ENCODE data around the gene PDE6G.
"Not testable (repeated sequence)": the region's sequence is repeated elsewhere in the genome, so short reads cannot be mapped to it uniquely, and the experiment has no call there.

PDE6G gene

GRCh38 chr17:81688616-81689015 lies 32.3 kb upstream of the PDE6G start:
- DNase-seq = no peak
- intact Hi-C loops (cut with DNase I) = no loop called here

GRCh38 chr17:81687770-81688541 lies 31.6 kb upstream of the PDE6G start:
- no peak for DNase-seq
- intact Hi-C loops (cut with DNase I) = no loop called here

- intact Hi-C loops (cut with DNase I) = no loop called here
- DNase-seq = no peak
Observed at GRCh38 chr17:81686614-81687013, 30.3 kb upstream of the PDE6G start.

GRCh38 chr17:81685108-81685507 lies 28.8 kb upstream of the PDE6G start:
- no peak for DNase-seq
- intact Hi-C loops (cut with DNase I) = no loop called here

- DNase-seq = no peak
- intact Hi-C loops (cut with DNase I) = loop anchor here (1.0 to 5.0 kb wide), 2 partner anchors 19 to 47 kb away; partner anchors contain the start of genes MRPL12, NPLOC4 and TSPAN10
Observed at GRCh38 chr17:81684442-81684911, 28.1 kb upstream of the PDE6G start.

- DNase-seq = peak; percentile 95 to 99 (median 96)
- intact Hi-C loops (cut with DNase I) = loop anchor here (1.0 to 5.0 kb wide), 2 partner anchors 19 to 47 kb away; partner anchors contain the start of genes MRPL12, NPLOC4 and TSPAN10
Observed at GRCh38 chr17:81683584-81684441, 27.5 kb upstream of the PDE6G start, which contains the start of the genes ARL16 and HGS. TSS of gene ARL16 (minus strand) at chr17:81683797. CDS start at chr17:81683753, 44 bp downstream. TSS of gene HGS (plus strand) at chr17:81684011. CDS start at chr17:81684067, 56 bp downstream.

- DNase-seq = peak in 1 of 10 donors; percentile 30
- intact Hi-C loops (cut with DNase I) = loop anchor here (5.0 kb wide), 1 partner anchor 46 kb away; the partner anchor contains the start of genes NPLOC4 and TSPAN10
Observed at GRCh38 chr17:81683208-81683583, 26.9 kb upstream of the PDE6G start.

- intact Hi-C loops (cut with DNase I) = loop anchor here (5.0 kb wide), 1 partner anchor 45 kb away; the partner anchor contains the start of genes NPLOC4 and TSPAN10
- DNase-seq = no peak
Observed at GRCh38 chr17:81682565-81683207, 26.3 kb upstream of the PDE6G start.

- intact Hi-C loops (cut with DNase I) = loop anchor here (5.0 kb wide), 1 partner anchor 44 kb away; the partner anchor contains the start of genes NPLOC4 and TSPAN10
- DNase-seq = no peak
Observed at GRCh38 chr17:81681672-81682071, 25.3 kb upstream of the PDE6G start.

GRCh38 chr17:81680150-81680549 lies 23.8 kb upstream of the PDE6G start:
- intact Hi-C loops (cut with DNase I) = loop anchor here (5.0 kb wide), 1 partner anchor 43 kb away; the partner anchor contains the start of genes NPLOC4 and TSPAN10
- DNase-seq = no peak

GRCh38 chr17:81676906-81677305 lies 20.6 kb upstream of the PDE6G start:
- no peak for DNase-seq
- intact Hi-C loops (cut with DNase I) = no loop called here

GRCh38 chr17:81675515-81676221 lies 19.3 kb upstream of the PDE6G start:
- intact Hi-C loops (cut with DNase I) = not testable (repeated sequence)
- peak in 8 of 10 donors; percentile 35 to 92 (median 48) for DNase-seq

- no peak for DNase-seq
- intact Hi-C loops (cut with DNase I) = no loop called here
Observed at GRCh38 chr17:81673561-81674258, 17.4 kb upstream of the PDE6G start.

- intact Hi-C loops (cut with DNase I) = no loop called here
- no peak for DNase-seq
Observed at GRCh38 chr17:81672954-81673353, 16.6 kb upstream of the PDE6G start.

- intact Hi-C loops (cut with DNase I) = no loop called here
- no peak for DNase-seq
Observed at GRCh38 chr17:81672504-81672903, 16.2 kb upstream of the PDE6G start.

- no peak for DNase-seq
- intact Hi-C loops (cut with DNase I) = loop anchor here (2.0 kb wide), 1 partner anchor 31 kb away; the partner anchor contains the start of genes NPLOC4 and TSPAN10
Observed at GRCh38 chr17:81667754-81668153, 11.4 kb upstream of the PDE6G start.

- intact Hi-C loops (cut with DNase I) = loop anchor here (2.0 kb wide), 1 partner anchor 30 kb away; the partner anchor contains the start of genes NPLOC4 and TSPAN10
- DNase-seq = peak; percentile 94 to 99 (median 98)
Observed at GRCh38 chr17:81666342-81667191, 10.2 kb upstream of the PDE6G start, which contains the start of the genes CCDC137 and OXLD1. TSS of gene CCDC137 (plus strand) at chr17:81666737. CDS start at chr17:81666767, 30 bp downstream. TSS of gene OXLD1 (minus strand) at chr17:81666605. CDS start at chr17:81666577, 28 bp downstream.

- intact Hi-C loops (cut with DNase I) = loop anchor here (2.0 kb wide), 1 partner anchor 29 kb away; the partner anchor contains the start of genes NPLOC4 and TSPAN10
Observed at GRCh38 chr17:81666092-81666341, 9.7 kb upstream of the PDE6G start.

More at GRCh38 chr17:81666092-81666341, 9.7 kb upstream of the PDE6G start:
- no peak for DNase-seq

Data from posterior cingulate gyrus (tissue), 11 donors.